Neural cell (in vitro differentiated cells): ENCODE results near the gene HAUS6. TPM values are rescaled to one million over a fixed set of nuclear protein-coding genes. Genes with fewer than 3 reads are reported as not detected.

Source experiments
- H2AFZ ChIP-seq: fragments of 200-600, 300-800 bp; sonication (generic), shearing (Covaris generic); 2 replicates; pipeline ENCODE4 v1.6.0; 2014; ENCODE audit warnings: low read depth, mild to moderate bottlenecking, antibody characterized with exemption, low read length, moderate library complexity
- H3F3A ChIP-seq: fragments of 200-600 bp; shearing (Covaris generic); 2 replicates; pipeline ENCODE4 v1.6.1; 2016; ENCODE audit warnings: mild to moderate bottlenecking, moderate library complexity, mixed read lengths, antibody characterized with exemption, low read length; ENCODE audit not compliant: insufficient read depth, poor library complexity, severe bottlenecking
- H3K27ac ChIP-seq: fragments of 200-600, 300-800 bp; sonication (generic), shearing (Covaris generic); 2 replicates; pipeline ENCODE4 v1.5.1; 2014; ENCODE audit warnings: mild to moderate bottlenecking, low read length, moderate library complexity
- H3K27me3 ChIP-seq: fragments of 300-800, 200-600 bp; sonication (generic), shearing (Covaris generic); 2 replicates; pipeline ENCODE4 v1.6.0; 2014; ENCODE audit warnings: mild to moderate bottlenecking, low read depth, low read length, moderate library complexity; ENCODE audit not compliant: insufficient read depth
- H3K36me3 ChIP-seq: fragments of 300-800, 200-600 bp; sonication (generic), shearing (Covaris generic); 2 replicates; pipeline ENCODE4 v1.5.1; 2014; ENCODE audit warnings: mild to moderate bottlenecking, antibody characterized with exemption, low read length, moderate library complexity; ENCODE audit not compliant: insufficient read depth
- H3K4me2 ChIP-seq: fragments of 300-800, 200-600 bp; sonication (generic), shearing (Covaris generic); 2 replicates; pipeline ENCODE4 v1.6.0; 2014; ENCODE audit warnings: mild to moderate bottlenecking, low read length
- H3K4me3 ChIP-seq: fragments of 300-800, 200-600 bp; sonication (generic), shearing (Covaris generic); 2 replicates; pipeline ENCODE4 v1.5.1; 2014; ENCODE audit warnings: mild to moderate bottlenecking, low read length, moderate library complexity
- H3K79me2 ChIP-seq: fragments of 200-600 bp; shearing (Covaris generic); replicated peaks from 2 replicates; pipeline ENCODE4 v1.6.0; 2014; ENCODE audit warnings: mild to moderate bottlenecking, low read length, moderate library complexity; ENCODE audit not compliant: insufficient read depth
- H3K9ac ChIP-seq: fragments of 300-800, 200-600 bp; sonication (generic), shearing (Covaris generic); 2 replicates; pipeline ENCODE4 v1.6.1; 2016; ENCODE audit warnings: mild to moderate bottlenecking, low read length, mixed read lengths
- H3K9me2 ChIP-seq: fragments of 200-600 bp; shearing (Covaris generic); 2 replicates; pipeline ENCODE4 v1.6.1; 2016; ENCODE audit warnings: mild to moderate bottlenecking, low read length, mixed read lengths; ENCODE audit not compliant: insufficient read depth
- H3K9me3 ChIP-seq: fragments of 200-600, 300-800 bp; sonication (generic), shearing (Covaris generic); 2 replicates; pipeline ENCODE4 v1.6.1; 2016; ENCODE audit warnings: mild to moderate bottlenecking, mixed run types, low read length, moderate library complexity, mixed read lengths
- H4K20me1 ChIP-seq: fragments of 200-600 bp; shearing (Covaris generic); 2 replicates; pipeline ENCODE4 v1.6.1; 2016; ENCODE audit warnings: mild to moderate bottlenecking, mixed run types; ENCODE audit not compliant: insufficient read depth
- EP300 ChIP-seq: fragments of 450-650 bp; conservative IDR thresholded peaks from 2 replicates; pipeline ENCODE4 v1.6.1; 2014; ENCODE audit warnings: antibody characterized with exemption, mild to moderate bottlenecking, moderate library complexity; ENCODE audit not compliant: poor library complexity, severe bottlenecking
- EZH2 ChIP-seq: fragments of 200-600, 300-800 bp; shearing (Covaris generic), sonication (generic); IDR thresholded peaks from 2 replicates; pipeline ENCODE4 v1.6.1; 2014; ENCODE audit warnings: antibody characterized with exemption, low read length, borderline replicate concordance, mild to moderate bottlenecking; ENCODE audit not compliant: insufficient read depth, poor library complexity, severe bottlenecking
- MXI1 ChIP-seq: fragments of 450-650 bp; conservative IDR thresholded peaks from 2 replicates; pipeline ENCODE4 v1.6.1; 2014; ENCODE audit warnings: antibody characterized with exemption, mild to moderate bottlenecking; ENCODE audit not compliant: poor library complexity, severe bottlenecking
- POLR2AphosphoS5 ChIP-seq: IDR thresholded peaks from 2 replicates; pipeline ENCODE4 v1.6.1; 2012
- RAD21 ChIP-seq: fragments of 450-650 bp; conservative IDR thresholded peaks from 2 replicates; pipeline ENCODE4 v1.6.1; 2014; ENCODE audit warnings: antibody characterized with exemption, mild to moderate bottlenecking, moderate library complexity
- SMC3 ChIP-seq: fragments of 450-650 bp; conservative IDR thresholded peaks from 2 replicates; pipeline ENCODE4 v1.6.1; 2014; ENCODE audit warnings: antibody characterized with exemption, mild to moderate bottlenecking, moderate library complexity; ENCODE audit not compliant: poor library complexity
- TAF1 ChIP-seq: IDR thresholded peaks from 2 replicates; pipeline ENCODE4 v1.6.1; 2012; ENCODE audit warnings: low read depth
- polyA plus RNA-seq: library from polyadenylated mRNA; depleted of rRNA; stranded (reverse); fragments of >200 nt; gene quantifications from 2 replicates; pipeline ENCODE4 v1.2.3, GENCODE V29; 2014
- TF ChIP-seq, protein P1 (sequence below): IDR thresholded peaks from 2 replicates; pipeline ENCODE4 v1.6.1; 2012; ENCODE audit warnings: borderline replicate concordance
- TF ChIP-seq, protein P2 (sequence below): fragments of 450-650 bp; IDR thresholded peaks from 2 replicates; pipeline ENCODE4 v1.5.1; 2014; ENCODE audit warnings: antibody characterized with exemption, mild to moderate bottlenecking, moderate library complexity; ENCODE audit not compliant: poor library complexity, severe bottlenecking

The HAUS6 gene
- polyA plus RNA-seq, 1 donor from 2014 or later: 15.2 TPM

DNA sequence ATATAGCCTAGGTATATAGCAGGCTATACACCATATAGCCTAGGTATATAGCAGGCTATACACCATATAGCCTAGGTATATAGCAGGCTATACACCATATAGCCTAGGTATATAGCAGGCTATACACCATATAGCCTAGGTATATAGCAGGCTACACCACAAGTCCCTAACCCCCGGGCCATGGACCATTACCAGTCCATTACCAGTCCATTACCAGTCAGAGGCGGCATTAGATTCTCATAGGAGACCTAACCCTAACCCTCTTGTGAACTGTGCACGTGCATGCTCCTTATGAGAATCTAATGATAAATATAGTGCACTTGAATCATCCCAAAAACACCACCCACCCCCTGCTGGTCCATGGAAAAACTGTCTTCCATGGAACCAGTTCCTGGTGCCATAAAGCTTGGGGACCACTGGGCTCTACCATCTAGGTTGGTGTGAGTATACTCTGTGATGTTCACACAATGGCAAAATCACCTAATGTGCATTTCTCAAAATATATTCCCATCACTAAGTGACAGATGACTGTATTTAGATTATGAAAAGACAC lies 19.9 kb upstream of the HAUS6 start:
- Histone ChIP-seq H3K36me3 (no peaks in the 10 kb centered on the region), H3K79me2 (no peaks in the 10 kb centered on the region), H3K27me3 (peaks cover 7% of the 10 kb centered on the region), H2AFZ (no peak overlapping the region), H3K4me3 (no peak overlapping the region), H3F3A (no peaks in the 10 kb centered on the region), H3K9ac (no peak overlapping the region), H4K20me1 (no peaks in the 10 kb centered on the region), H3K9me3 (no peaks in the 10 kb centered on the region), H3K27ac (no peak overlapping the region), H3K9me2 (no peaks in the 10 kb centered on the region), H3K4me2 (no peak overlapping the region)
- TF ChIP-seq, protein P1, sequence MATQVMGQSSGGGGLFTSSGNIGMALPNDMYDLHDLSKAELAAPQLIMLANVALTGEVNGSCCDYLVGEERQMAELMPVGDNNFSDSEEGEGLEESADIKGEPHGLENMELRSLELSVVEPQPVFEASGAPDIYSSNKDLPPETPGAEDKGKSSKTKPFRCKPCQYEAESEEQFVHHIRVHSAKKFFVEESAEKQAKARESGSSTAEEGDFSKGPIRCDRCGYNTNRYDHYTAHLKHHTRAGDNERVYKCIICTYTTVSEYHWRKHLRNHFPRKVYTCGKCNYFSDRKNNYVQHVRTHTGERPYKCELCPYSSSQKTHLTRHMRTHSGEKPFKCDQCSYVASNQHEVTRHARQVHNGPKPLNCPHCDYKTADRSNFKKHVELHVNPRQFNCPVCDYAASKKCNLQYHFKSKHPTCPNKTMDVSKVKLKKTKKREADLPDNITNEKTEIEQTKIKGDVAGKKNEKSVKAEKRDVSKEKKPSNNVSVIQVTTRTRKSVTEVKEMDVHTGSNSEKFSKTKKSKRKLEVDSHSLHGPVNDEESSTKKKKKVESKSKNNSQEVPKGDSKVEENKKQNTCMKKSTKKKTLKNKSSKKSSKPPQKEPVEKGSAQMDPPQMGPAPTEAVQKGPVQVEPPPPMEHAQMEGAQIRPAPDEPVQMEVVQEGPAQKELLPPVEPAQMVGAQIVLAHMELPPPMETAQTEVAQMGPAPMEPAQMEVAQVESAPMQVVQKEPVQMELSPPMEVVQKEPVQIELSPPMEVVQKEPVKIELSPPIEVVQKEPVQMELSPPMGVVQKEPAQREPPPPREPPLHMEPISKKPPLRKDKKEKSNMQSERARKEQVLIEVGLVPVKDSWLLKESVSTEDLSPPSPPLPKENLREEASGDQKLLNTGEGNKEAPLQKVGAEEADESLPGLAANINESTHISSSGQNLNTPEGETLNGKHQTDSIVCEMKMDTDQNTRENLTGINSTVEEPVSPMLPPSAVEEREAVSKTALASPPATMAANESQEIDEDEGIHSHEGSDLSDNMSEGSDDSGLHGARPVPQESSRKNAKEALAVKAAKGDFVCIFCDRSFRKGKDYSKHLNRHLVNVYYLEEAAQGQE: no peak
- TF ChIP-seq, protein P2, sequence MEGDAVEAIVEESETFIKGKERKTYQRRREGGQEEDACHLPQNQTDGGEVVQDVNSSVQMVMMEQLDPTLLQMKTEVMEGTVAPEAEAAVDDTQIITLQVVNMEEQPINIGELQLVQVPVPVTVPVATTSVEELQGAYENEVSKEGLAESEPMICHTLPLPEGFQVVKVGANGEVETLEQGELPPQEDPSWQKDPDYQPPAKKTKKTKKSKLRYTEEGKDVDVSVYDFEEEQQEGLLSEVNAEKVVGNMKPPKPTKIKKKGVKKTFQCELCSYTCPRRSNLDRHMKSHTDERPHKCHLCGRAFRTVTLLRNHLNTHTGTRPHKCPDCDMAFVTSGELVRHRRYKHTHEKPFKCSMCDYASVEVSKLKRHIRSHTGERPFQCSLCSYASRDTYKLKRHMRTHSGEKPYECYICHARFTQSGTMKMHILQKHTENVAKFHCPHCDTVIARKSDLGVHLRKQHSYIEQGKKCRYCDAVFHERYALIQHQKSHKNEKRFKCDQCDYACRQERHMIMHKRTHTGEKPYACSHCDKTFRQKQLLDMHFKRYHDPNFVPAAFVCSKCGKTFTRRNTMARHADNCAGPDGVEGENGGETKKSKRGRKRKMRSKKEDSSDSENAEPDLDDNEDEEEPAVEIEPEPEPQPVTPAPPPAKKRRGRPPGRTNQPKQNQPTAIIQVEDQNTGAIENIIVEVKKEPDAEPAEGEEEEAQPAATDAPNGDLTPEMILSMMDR: no peak
- TF ChIP-seq RAD21 (no peak), MXI1 (no peak), TAF1 (no peak), EP300 (no peak), SMC3 (no peak), POLR2AphosphoS5 (no peak), EZH2 (no peak)

DNA sequence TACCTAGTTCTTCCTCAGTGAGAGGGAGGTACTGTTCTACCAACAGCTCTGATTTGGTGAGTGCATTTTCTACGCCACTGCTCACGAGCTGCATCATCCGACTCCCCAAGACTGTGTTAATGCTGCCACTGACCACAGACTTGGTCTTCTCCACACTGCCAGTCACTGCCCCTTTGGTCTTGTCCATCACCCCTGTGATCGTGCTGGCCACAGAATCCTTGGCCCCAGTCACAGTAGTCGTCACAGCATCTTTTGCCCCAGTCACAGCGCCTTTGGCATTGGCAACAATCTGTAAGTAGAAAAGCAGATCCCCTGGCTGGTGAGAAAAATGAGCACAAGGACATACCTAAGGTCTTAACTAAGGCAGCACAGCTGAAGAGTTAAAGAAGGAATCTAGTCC lies 18.2 kb upstream of the HAUS6 start:
- Histone ChIP-seq H3F3A (no peaks in the 10 kb centered on the region), H3K9me2 (no peaks in the 10 kb centered on the region)

More for the DNA sequence above, 18.2 kb upstream of the HAUS6 start:
- Histone ChIP-seq H3K27ac (no peak overlapping the region), H3K27me3 (no peaks in the 10 kb centered on the region), H3K9me3 (no peaks in the 10 kb centered on the region), H4K20me1 (no peaks in the 10 kb centered on the region), H3K9ac (no peak overlapping the region), H3K4me2 (no peak overlapping the region), H2AFZ (no peak overlapping the region), H3K79me2 (no peaks in the 10 kb centered on the region), H3K36me3 (no peaks in the 10 kb centered on the region), H3K4me3 (no peak overlapping the region)
- TF ChIP-seq SMC3 (no peak), MXI1 (no peak), RAD21 (no peak)
- TF ChIP-seq, protein P1: no peak
